ENCODE results near the gene C5orf47.

C5orf47 gene

GRCh38 chr5:173964506-173964905 is 24.5 kb upstream of the C5orf47 start:
- H3F3A ChIP-seq (ENCODE audit: insufficient read depth, low read length) = peaks cover 28% of the 10 kb centered on the region
- H3K27me3 ChIP-seq (replicated peaks; ENCODE audit: insufficient read depth, low read length) = no peaks in the 10 kb centered on the region
- no peaks in the 10 kb centered on the region for H3K9me2 ChIP-seq (replicated peaks; ENCODE audit: insufficient read depth, low read length)
- DNase-seq = no peak
- no peak overlapping the region for H2AFZ ChIP-seq (ENCODE audit: low read length)
- H3K4me3 ChIP-seq (ENCODE audit: low read length) = no peak overlapping the region
- TF ChIP-seq, protein P1, sequence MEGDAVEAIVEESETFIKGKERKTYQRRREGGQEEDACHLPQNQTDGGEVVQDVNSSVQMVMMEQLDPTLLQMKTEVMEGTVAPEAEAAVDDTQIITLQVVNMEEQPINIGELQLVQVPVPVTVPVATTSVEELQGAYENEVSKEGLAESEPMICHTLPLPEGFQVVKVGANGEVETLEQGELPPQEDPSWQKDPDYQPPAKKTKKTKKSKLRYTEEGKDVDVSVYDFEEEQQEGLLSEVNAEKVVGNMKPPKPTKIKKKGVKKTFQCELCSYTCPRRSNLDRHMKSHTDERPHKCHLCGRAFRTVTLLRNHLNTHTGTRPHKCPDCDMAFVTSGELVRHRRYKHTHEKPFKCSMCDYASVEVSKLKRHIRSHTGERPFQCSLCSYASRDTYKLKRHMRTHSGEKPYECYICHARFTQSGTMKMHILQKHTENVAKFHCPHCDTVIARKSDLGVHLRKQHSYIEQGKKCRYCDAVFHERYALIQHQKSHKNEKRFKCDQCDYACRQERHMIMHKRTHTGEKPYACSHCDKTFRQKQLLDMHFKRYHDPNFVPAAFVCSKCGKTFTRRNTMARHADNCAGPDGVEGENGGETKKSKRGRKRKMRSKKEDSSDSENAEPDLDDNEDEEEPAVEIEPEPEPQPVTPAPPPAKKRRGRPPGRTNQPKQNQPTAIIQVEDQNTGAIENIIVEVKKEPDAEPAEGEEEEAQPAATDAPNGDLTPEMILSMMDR (IDR thresholded peaks at IDR 0.05; ENCODE audit: low read length) = no peak
- no peak for TF ChIP-seq EZH2phosphoT487 (IDR thresholded peaks at IDR 0.05; ENCODE audit: low read length)
- no peak for TF ChIP-seq EZH2 (optimal IDR thresholded peaks at IDR 0.05; ENCODE audit: low read depth, low read length)
- no peaks in the 10 kb centered on the region for H3K9me3 ChIP-seq (replicated peaks; ENCODE audit: insufficient read depth, low read length)
- H3K36me3 ChIP-seq (replicated peaks; ENCODE audit: insufficient read depth, low read length) = peaks cover under 1% of the 10 kb centered on the region; the same call in 1 of the 2 replicates
- no peaks in the 10 kb centered on the region; the same call in 1 of the 2 replicates for H3K4me1 ChIP-seq (ENCODE audit: low read length)
- no peaks in the 10 kb centered on the region for H4K20me1 ChIP-seq (ENCODE audit: insufficient read depth, low read length)
- H3K9ac ChIP-seq (ENCODE audit: low read length) = no peak overlapping the region
- peaks cover under 1% of the 10 kb centered on the region; the same call in 1 of the 2 replicates for H3K79me2 ChIP-seq (ENCODE audit: low read length)
- H3K27ac ChIP-seq (ENCODE audit: low read length) = no peak overlapping the region
- H3K4me2 ChIP-seq (ENCODE audit: low read depth, low read length) = no peak overlapping the region

GRCh38 chr5:173967241-173967640 is 21.7 kb upstream of the C5orf47 start:
- H3K4me1 ChIP-seq (ENCODE audit: low read length) = peaks cover 10% of the 10 kb centered on the region
- H4K20me1 ChIP-seq (ENCODE audit: insufficient read depth, low read length) = no peaks in the 10 kb centered on the region
- no peak overlapping the region for H3K4me3 ChIP-seq (ENCODE audit: low read length)
- H3K4me2 ChIP-seq (ENCODE audit: low read depth, low read length) = no peak overlapping the region
- peaks cover 15% of the 10 kb centered on the region for H3F3A ChIP-seq (ENCODE audit: insufficient read depth, low read length)
- H3K27me3 ChIP-seq (replicated peaks; ENCODE audit: insufficient read depth, low read length) = no peaks in the 10 kb centered on the region
- no peaks in the 10 kb centered on the region for H3K36me3 ChIP-seq (replicated peaks; ENCODE audit: insufficient read depth, low read length)
- H3K9me3 ChIP-seq (replicated peaks; ENCODE audit: insufficient read depth, low read length) = no peaks in the 10 kb centered on the region
- no peak overlapping the region for H3K27ac ChIP-seq (ENCODE audit: low read length)
- no peak overlapping the region for H2AFZ ChIP-seq (ENCODE audit: low read length)
- no peak for DNase-seq
- H3K79me2 ChIP-seq (ENCODE audit: low read length) = no peaks in the 10 kb centered on the region
- no peak overlapping the region for H3K9ac ChIP-seq (ENCODE audit: low read length)
- TF ChIP-seq EZH2phosphoT487 (IDR thresholded peaks at IDR 0.05; ENCODE audit: low read length) = no peak
- TF ChIP-seq EZH2 (optimal IDR thresholded peaks at IDR 0.05; ENCODE audit: low read depth, low read length) = no peak
- TF ChIP-seq, protein P1 (IDR thresholded peaks at IDR 0.05; ENCODE audit: low read length) = no peak
- H3K9me2 ChIP-seq (replicated peaks; ENCODE audit: insufficient read depth, low read length) = no peaks in the 10 kb centered on the region

DNA sequence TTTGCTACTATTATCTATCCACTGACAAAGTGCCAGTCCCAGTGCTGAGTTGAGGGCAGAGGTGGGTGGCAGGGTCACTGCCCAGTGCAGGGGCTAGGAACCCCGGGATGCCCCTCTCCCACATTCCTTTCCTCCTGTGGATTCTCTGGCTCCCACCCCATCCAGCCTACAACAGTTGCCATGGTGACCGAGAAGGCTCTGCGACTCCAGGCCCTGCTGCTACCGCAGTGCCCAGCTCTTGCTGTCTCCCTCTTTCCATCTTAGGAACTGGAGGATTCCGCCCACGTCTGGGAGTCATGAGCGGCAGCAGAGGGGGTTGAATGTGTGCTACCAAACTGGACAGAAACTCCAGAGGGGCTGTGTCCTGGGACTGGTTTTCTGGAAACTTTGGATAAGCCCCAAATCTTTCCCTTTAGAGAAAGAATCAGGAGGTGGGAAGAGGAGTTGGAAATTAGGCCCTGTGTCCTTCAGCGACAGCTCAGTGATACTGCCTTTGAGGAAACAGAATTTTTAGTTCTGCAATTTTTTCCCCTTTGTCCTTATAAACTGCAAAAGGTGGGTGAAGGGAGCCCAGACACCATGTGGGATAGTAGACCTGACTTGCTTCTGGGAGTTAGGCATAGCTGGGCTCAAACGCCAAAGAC is 20.7 kb upstream of the C5orf47 start:
- peaks cover 6% of the 10 kb centered on the region for H3F3A ChIP-seq (ENCODE audit: insufficient read depth, low read length)
- no peaks in the 10 kb centered on the region for H3K9me2 ChIP-seq (replicated peaks; ENCODE audit: insufficient read depth, low read length)
- H3K4me1 ChIP-seq (ENCODE audit: low read length) = peaks cover 15% of the 10 kb centered on the region
- H2AFZ ChIP-seq (ENCODE audit: low read length) = no peak overlapping the region
- no peak overlapping the region for H3K4me2 ChIP-seq (ENCODE audit: low read depth, low read length)
- no peaks in the 10 kb centered on the region for H3K36me3 ChIP-seq (replicated peaks; ENCODE audit: insufficient read depth, low read length)
- no peak overlapping the region for H3K4me3 ChIP-seq (ENCODE audit: low read length)
- H3K9ac ChIP-seq (ENCODE audit: low read length) = no peak overlapping the region
- DNase-seq = no peak
- H3K27ac ChIP-seq (ENCODE audit: low read length) = no peak overlapping the region
- no peaks in the 10 kb centered on the region for H4K20me1 ChIP-seq (ENCODE audit: insufficient read depth, low read length)
- no peaks in the 10 kb centered on the region for H3K27me3 ChIP-seq (replicated peaks; ENCODE audit: insufficient read depth, low read length)
- H3K79me2 ChIP-seq (ENCODE audit: low read length) = no peaks in the 10 kb centered on the region
- TF ChIP-seq EZH2phosphoT487 (IDR thresholded peaks at IDR 0.05; ENCODE audit: low read length) (no peak), EZH2 (optimal IDR thresholded peaks at IDR 0.05; ENCODE audit: low read depth, low read length) (no peak)
- TF ChIP-seq, protein P1 (IDR thresholded peaks at IDR 0.05; ENCODE audit: low read length) = no peak
- no peaks in the 10 kb centered on the region for H3K9me3 ChIP-seq (replicated peaks; ENCODE audit: insufficient read depth, low read length)
